ENCODE data around the gene ASS1. TPM values are rescaled to one million over a fixed set of nuclear protein-coding genes. Genes with fewer than 3 reads are reported as not detected.

Gene ASS1
- total and polyA plus RNA-seq, 2 of the 13 experiments (the other 11 are each of a cell fraction or from before 2014, with no cell fraction given), result 77.6 to 122 TPM

GRCh38 chr9:130542457-130543228 is 97.9 kb downstream of the ASS1 start:
- no peaks in the 10 kb centered on the region for H3K36me3 ChIP-seq (replicated peaks in 1 of 2; ENCODE audit: control insufficient read depth in 1 of 2, insufficient read depth in 2 of 2, low read length in 2 of 2)
- no peak for FAIRE-seq
- H3K27me3 ChIP-seq (ENCODE audit: control insufficient read depth in 1 of 2, insufficient read depth in 2 of 2, low read length in 2 of 2), result peaks cover 0 to 1% of the 10 kb centered on the region in 2 experiments; a peak in 1 of 5 replicates
- in situ Hi-C loops (cut with HindIII; ENCODE audit: extremely low pct_ligation_motif_present, low pct_unique_long_range_greater_than_20kb), result no loop called here
- BruUV-seq (replicated peaks), result no TSS peak
- CTCF ChIA-PET (ENCODE audit: low intra/inter-chr PET ratio, low total read pairs), result no interaction called here
- no peak overlapping the region for H2AFZ ChIP-seq (ENCODE audit: low read length)
- DNase-seq (ENCODE audit: low spot score), result no peak
- 86% methylated on average over 7 of the region's 7 CpGs for WGBS (ENCODE audit: low lambda C conversion rate)
- H3K4me1 ChIP-seq (ENCODE audit: insufficient read depth, low read length), result peaks cover 22% of the 10 kb centered on the region
- TF ChIP-seq ZNF121 (CRISPR knock-in tag; IDR thresholded peaks at IDR 0.05) (peak; percentile 51; the same call in 1 of the 2 replicates), ZKSCAN1 (IDR thresholded peaks at IDR 0.05; ENCODE audit: low read length) (no peak)
- H3K9me3 ChIP-seq (ENCODE audit: low read length), result no peaks in the 10 kb centered on the region
- no peak overlapping the region for H3K4me3 ChIP-seq (replicated peaks in 1 of 3; ENCODE audit: insufficient read depth in 1 of 3, low read depth in 2 of 3, low read length in 3 of 3)
- POLR2A ChIA-PET, result interaction anchor here (0.8 kb wide), 1 partner anchor 44 kb away, joined by 5 read pairs; no protein-coding TSS in a partner anchor
- H3K79me2 ChIP-seq (ENCODE audit: insufficient read depth, low read length), result no peaks in the 10 kb centered on the region
- H3K9ac ChIP-seq (ENCODE audit: insufficient read depth, low read depth, low read length), result no peak overlapping the region
- intact Hi-C loops (cut with micrococcal nuclease; ENCODE audit: unreplicated experiment), result no loop called here
- no peak for ATAC-seq
- H3K27ac ChIP-seq (ENCODE audit: extremely low read length, insufficient read depth, low read length), result no peak overlapping the region
- H4K20me1 ChIP-seq (ENCODE audit: insufficient read depth, low read length), result no peaks in the 10 kb centered on the region
- H3K4me2 ChIP-seq (ENCODE audit: low read depth, low read length), result no peak overlapping the region

GRCh38 chr9:130543368-130543767 is 98.6 kb downstream of the ASS1 start:
- intact Hi-C loops (cut with micrococcal nuclease; ENCODE audit: unreplicated experiment) (no loop called here), in situ Hi-C loops (cut with HindIII; ENCODE audit: extremely low pct_ligation_motif_present, low pct_unique_long_range_greater_than_20kb) (no loop called here)
- Histone ChIP-seq H3K27me3 (ENCODE audit: control insufficient read depth in 1 of 2, insufficient read depth in 2 of 2, low read length in 2 of 2) (no peaks in the 10 kb centered on the region), H3K27ac (ENCODE audit: extremely low read length, insufficient read depth, low read length) (no peak overlapping the region), H3K9ac (ENCODE audit: insufficient read depth, low read depth, low read length) (no peak overlapping the region), H4K20me1 (ENCODE audit: insufficient read depth, low read length) (no peaks in the 10 kb centered on the region), H2AFZ (ENCODE audit: low read length) (no peak overlapping the region), H3K4me3 (replicated peaks in 1 of 3; ENCODE audit: insufficient read depth in 1 of 3, low read depth in 2 of 3, low read length in 3 of 3) (no peak overlapping the region), H3K4me2 (ENCODE audit: low read depth, low read length) (no peak overlapping the region), H3K36me3 (replicated peaks in 1 of 2; ENCODE audit: control insufficient read depth in 1 of 2, insufficient read depth in 2 of 2, low read length in 2 of 2) (no peaks in the 10 kb centered on the region), H3K79me2 (ENCODE audit: insufficient read depth, low read length) (no peaks in the 10 kb centered on the region), H3K9me3 (ENCODE audit: low read length) (no peaks in the 10 kb centered on the region), H3K4me1 (ENCODE audit: insufficient read depth, low read length) (peaks cover 29% of the 10 kb centered on the region)
- ChIA-PET POLR2A (no interaction called here), CTCF (ENCODE audit: low intra/inter-chr PET ratio, low total read pairs) (no interaction called here)
- 93% methylated on average over 8 of the region's 8 CpGs for WGBS (ENCODE audit: low lambda C conversion rate)
- TF ChIP-seq SAP130 (CRISPR knock-in tag; IDR thresholded peaks at IDR 0.05; ENCODE audit: low read depth), result no peak
- TF ChIP-seq JUN (CRISPR knock-in tag; IDR thresholded peaks at IDR 0.05), result no peak
- no peak for TF ChIP-seq KDM3A (CRISPR knock-in tag; IDR thresholded peaks at IDR 0.05; ENCODE audit: low read depth)
- TF ChIP-seq ZNF550 (CRISPR knock-in tag; IDR thresholded peaks at IDR 0.05; ENCODE audit: borderline replicate concordance), result no peak
- no peak for TF ChIP-seq ZC3H13 (CRISPR knock-in tag; IDR thresholded peaks at IDR 0.05)
- TF ChIP-seq ZHX1 (CRISPR knock-in tag; IDR thresholded peaks at IDR 0.05; ENCODE audit: low read depth), result no peak
- FAIRE-seq (no peak), DNase-seq (ENCODE audit: low spot score) (no peak), ATAC-seq (no peak)
- no TSS peak for BruUV-seq (replicated peaks)

Measured in HepG2 (cell line).